Thyroid gland (tissue), 4 donors: ENCODE results near the gene OPN5. TPM values are rescaled to one million over a fixed set of nuclear protein-coding genes. Genes with fewer than 3 reads are reported as not detected.
"Not testable (repeated sequence)": the region's sequence is repeated elsewhere in the genome, so short reads cannot be mapped to it uniquely, and the experiment has no call there.

Experiments used
- DNase-seq, 2 donors: peaks; one replicate each; pipeline ENCODE4 v3.0.0-alpha.2; 2019
- H3K27ac ChIP-seq, 3 donors: fragments of 200-600 bp; sonication (generic); 1 replicate in 2 of 3; 2 replicates in 1 of 3; pipeline ENCODE4 v1.5.1; 2016 to 2019; ENCODE audit warnings: mild to moderate bottlenecking in 1 of 3, moderate library complexity in 1 of 3
- H3K27me3 ChIP-seq: fragments of 200-600 bp; sonication (generic); one replicate; pipeline ENCODE4 v1.5.1; 2019
- H3K36me3 ChIP-seq, 2 donors: fragments of 200-600 bp; sonication (generic); one replicate each; pipeline ENCODE4 v1.5.1; 2016 to 2019
- H3K4me1 ChIP-seq, 2 donors: fragments of 200-600 bp; sonication (generic); one replicate each; pipeline ENCODE4 v1.5.1; 2017 to 2019
- H3K4me3 ChIP-seq, 3 donors: fragments of 200-600 bp; sonication (generic); replicated peaks in 1 of 3; 1 replicate in 2 of 3; 2 replicates in 1 of 3; pipeline ENCODE4 v1.5.1; 2016; ENCODE audit warnings: mild to moderate bottlenecking in 1 of 3
- H3K9me3 ChIP-seq: fragments of 200-600 bp; sonication (generic); one replicate; pipeline ENCODE4 v1.5.1; 2017
- POLR2A ChIP-seq, 2 donors: fragments of 450-650 bp; IDR thresholded peaks; one replicate each; pipeline ENCODE4 v1.6.1; 2017; ENCODE audit warnings: antibody characterized with exemption in 2 of 2, mild to moderate bottlenecking in 2 of 2, moderate library complexity in 1 of 2
- WGBS, 2 donors: methylation state at CpG; one replicate each; pipeline ENCODE4 v1.1.5; 2017; 5-methylcytosine and 5-hydroxymethylcytosine counted together
- intact Hi-C: fragments of 100-400 bp; cut with DNase I; formaldehyde crosslinking; loops from one replicate; pipeline ENCODE4 v1.15.1; 2023
- total RNA-seq, 4 donors: library from RNA; depleted of rRNA; stranded (reverse); fragments of >200 nt; gene quantifications; one replicate each; pipeline ENCODE4 v1.2.3, GENCODE V29; 2016
- TF ChIP-seq, protein P1 (sequence below), 6 experiments: fragments of 200-600 bp in 3 of 6; fragments of 450-650 bp in 3 of 6; sonication (generic) in 3 of 6; IDR thresholded peaks; one replicate each; pipeline ENCODE4 v1.5.1; 2016 to 2019; ENCODE audit warnings: antibody characterized with exemption in 6 of 6, mild to moderate bottlenecking in 2 of 6, inconsistent platforms in 1 of 6, moderate library complexity in 1 of 6

OPN5 gene
- total RNA-seq, 4 donors from 2014 or later, result not detected

DNA sequence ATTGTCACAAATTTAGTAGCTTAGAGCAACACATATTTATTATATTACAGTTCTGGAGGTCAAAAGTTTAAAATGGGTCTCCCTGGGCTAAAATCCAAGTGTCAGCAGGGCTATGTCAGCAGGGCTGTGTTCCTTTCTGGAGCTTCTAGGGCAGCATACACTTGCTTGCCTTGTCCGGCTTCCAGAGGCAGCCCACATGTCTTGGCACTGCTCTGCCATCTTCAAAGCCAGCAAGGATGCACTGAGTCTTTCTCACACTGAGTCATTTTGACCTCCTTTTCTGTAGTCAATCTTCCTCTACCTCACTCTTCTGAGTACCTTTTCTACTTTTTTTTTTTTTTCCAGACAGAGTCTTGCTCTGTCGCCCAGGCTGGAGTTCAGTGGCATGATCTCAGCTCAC, 44.4 kb upstream of the OPN5 start:
- TF ChIP-seq, protein P1, sequence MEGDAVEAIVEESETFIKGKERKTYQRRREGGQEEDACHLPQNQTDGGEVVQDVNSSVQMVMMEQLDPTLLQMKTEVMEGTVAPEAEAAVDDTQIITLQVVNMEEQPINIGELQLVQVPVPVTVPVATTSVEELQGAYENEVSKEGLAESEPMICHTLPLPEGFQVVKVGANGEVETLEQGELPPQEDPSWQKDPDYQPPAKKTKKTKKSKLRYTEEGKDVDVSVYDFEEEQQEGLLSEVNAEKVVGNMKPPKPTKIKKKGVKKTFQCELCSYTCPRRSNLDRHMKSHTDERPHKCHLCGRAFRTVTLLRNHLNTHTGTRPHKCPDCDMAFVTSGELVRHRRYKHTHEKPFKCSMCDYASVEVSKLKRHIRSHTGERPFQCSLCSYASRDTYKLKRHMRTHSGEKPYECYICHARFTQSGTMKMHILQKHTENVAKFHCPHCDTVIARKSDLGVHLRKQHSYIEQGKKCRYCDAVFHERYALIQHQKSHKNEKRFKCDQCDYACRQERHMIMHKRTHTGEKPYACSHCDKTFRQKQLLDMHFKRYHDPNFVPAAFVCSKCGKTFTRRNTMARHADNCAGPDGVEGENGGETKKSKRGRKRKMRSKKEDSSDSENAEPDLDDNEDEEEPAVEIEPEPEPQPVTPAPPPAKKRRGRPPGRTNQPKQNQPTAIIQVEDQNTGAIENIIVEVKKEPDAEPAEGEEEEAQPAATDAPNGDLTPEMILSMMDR (IDR thresholded peaks at IDR 0.05), result no peak
- TF ChIP-seq POLR2A (IDR thresholded peaks at IDR 0.05), result no peak
- H3K27ac ChIP-seq, result no peak overlapping the region
- no peaks in the 10 kb centered on the region for H3K9me3 ChIP-seq
- no peaks in the 10 kb centered on the region for H3K27me3 ChIP-seq
- intact Hi-C loops, result no loop called here
- H3K4me1 ChIP-seq, result no peaks in the 10 kb centered on the region
- 82 to 86% methylated on average over 2 of the region's 2 CpGs for WGBS, 2 donors
- DNase-seq, result no peak
- no peak overlapping the region for H3K4me3 ChIP-seq
- H3K36me3 ChIP-seq, result no peaks in the 10 kb centered on the region

DNA sequence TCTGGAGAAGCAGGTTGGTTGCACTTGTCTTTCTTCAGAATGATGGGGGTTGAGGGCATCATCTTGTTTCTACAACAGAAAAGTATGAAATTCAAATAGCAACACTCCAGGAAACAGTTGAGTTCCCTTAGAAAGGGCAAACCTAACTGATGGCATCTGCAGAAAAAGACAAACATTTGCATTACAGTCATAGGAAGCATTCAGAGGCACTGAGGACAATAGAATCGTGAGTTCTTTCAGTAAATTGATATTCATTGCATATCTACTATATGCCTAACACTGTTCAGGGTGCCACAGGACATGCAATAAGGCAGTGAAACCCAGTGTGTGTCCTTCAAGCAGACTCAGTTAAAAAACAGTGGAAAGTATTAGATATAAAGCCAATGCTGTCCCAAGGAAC, 41.1 kb upstream of the OPN5 start:
- Histone ChIP-seq H3K27me3 (no peaks in the 10 kb centered on the region), H3K4me3 (no peak overlapping the region), H3K9me3 (no peaks in the 10 kb centered on the region), H3K36me3 (no peaks in the 10 kb centered on the region), H3K4me1 (no peaks in the 10 kb centered on the region), H3K27ac (no peak overlapping the region)
- WGBS, 2 donors, result 82 to 86% methylated on average over 1 of the region's 1 CpG
- TF ChIP-seq, protein P1 (IDR thresholded peaks at IDR 0.05), result no peak
- TF ChIP-seq POLR2A (IDR thresholded peaks at IDR 0.05), result no peak
- DNase-seq, result no peak
- intact Hi-C loops, result no loop called here

DNA sequence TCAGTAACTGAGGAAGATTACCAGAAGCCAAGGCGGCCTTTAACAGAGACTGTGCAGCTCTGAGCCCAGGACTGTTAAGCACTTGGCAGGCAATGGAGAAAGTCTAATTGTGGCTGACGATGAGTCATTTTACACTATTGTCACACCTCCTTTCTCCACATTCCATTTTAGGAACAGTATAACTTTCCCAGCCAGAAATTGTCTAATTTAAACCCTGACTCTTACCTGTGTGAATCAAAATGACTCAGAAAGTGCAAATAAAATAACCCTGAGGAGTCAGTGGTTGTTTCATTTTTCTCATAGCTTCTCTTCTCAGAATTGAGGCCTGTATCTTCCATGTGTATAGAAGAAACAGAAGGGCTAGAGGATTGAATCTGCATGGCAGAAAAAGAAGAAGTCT, 40.0 kb upstream of the OPN5 start:
- intact Hi-C loops, result no loop called here
- no peak for TF ChIP-seq POLR2A (IDR thresholded peaks at IDR 0.05)
- TF ChIP-seq, protein P1 (IDR thresholded peaks at IDR 0.05), result no peak
- Histone ChIP-seq H3K27me3 (no peaks in the 10 kb centered on the region), H3K4me1 (no peaks in the 10 kb centered on the region), H3K36me3 (no peaks in the 10 kb centered on the region), H3K9me3 (no peaks in the 10 kb centered on the region), H3K4me3 (no peak overlapping the region), H3K27ac (no peak overlapping the region)
- 70 to 84% methylated on average over 2 of the region's 2 CpGs for WGBS, 2 donors
- DNase-seq, result no peak

DNA sequence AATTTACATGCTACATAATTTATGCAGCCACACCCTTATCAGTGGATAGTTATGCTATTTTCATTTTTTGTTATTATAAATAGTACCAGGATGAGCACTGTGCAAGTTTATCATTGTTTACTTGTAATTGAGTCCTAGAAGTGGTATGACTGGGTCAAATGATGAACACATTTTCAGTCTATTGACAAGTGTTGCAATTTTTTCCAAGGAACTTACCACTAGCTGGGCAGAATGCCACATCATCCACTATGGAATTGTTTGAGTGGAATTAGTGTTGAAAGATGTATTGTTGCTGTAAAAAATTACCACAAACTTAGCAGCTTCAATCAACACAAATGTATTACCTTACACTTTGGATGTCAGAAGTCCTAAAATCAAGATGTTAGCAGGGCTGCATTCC, 38.1 kb upstream of the OPN5 start:
- Histone ChIP-seq H3K4me1 (no peaks in the 10 kb centered on the region), H3K9me3 (no peaks in the 10 kb centered on the region), H3K27ac (no peak overlapping the region), H3K36me3 (no peaks in the 10 kb centered on the region), H3K27me3 (no peaks in the 10 kb centered on the region), H3K4me3 (no peak overlapping the region)
- intact Hi-C loops, result no loop called here
- DNase-seq, result no peak
- TF ChIP-seq, protein P1 (IDR thresholded peaks at IDR 0.05), result no peak
- TF ChIP-seq POLR2A (IDR thresholded peaks at IDR 0.05), result no peak

DNA sequence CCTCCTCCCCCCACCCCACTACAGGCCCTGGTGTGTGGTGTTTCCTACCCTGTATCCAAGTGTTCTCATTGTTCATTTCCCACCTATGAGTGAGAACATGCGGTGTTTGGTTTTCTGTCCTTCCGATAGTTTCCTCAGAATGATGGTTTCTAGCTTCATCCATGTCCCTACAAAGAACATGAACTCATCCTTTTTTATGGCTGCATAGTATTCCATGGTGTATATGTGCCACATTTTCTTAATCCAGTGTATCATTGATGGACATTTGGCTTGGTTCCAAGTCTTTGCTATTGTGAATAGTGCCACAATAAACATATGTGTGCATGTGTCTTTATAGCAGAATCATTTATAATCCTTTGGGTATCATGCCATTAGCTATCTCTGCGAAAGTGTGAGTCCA, 36.6 kb upstream of the OPN5 start:
- H3K9me3 ChIP-seq, H3K4me1 ChIP-seq, intact Hi-C loops, DNase-seq, H3K36me3 ChIP-seq, H3K27ac ChIP-seq, H3K27me3 ChIP-seq, H3K4me3 ChIP-seq: not testable (repeated sequence)
- WGBS, 2 donors, result 96 to 100% methylated on average over 3 of the region's 3 CpGs

DNA sequence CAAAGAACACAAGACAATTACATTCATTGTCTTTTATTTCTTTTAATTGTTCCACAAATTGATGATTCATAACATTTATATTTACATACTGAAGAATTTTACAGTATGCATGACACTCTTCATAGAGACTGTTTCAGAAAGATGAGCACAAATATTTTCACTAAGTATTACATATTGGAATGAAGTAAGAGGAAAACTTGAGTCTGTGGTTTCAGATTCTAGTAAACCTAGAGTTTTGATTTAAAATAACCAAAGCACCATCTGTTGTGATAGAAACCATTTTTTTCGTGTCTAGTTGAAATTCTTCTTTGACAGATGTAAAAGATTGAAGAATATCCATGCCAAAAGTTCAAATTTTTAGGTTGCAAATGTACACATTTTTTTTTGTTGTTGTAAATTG, 32.1 kb upstream of the OPN5 start:
- intact Hi-C loops, result no loop called here
- Histone ChIP-seq H3K4me1 (no peaks in the 10 kb centered on the region), H3K4me3 (no peak overlapping the region), H3K27me3 (no peaks in the 10 kb centered on the region), H3K9me3 (no peaks in the 10 kb centered on the region), H3K36me3 (no peaks in the 10 kb centered on the region), H3K27ac (no peak overlapping the region)
- DNase-seq, result no peak
- TF ChIP-seq, protein P1 (IDR thresholded peaks at IDR 0.05), result no peak
- no peak for TF ChIP-seq POLR2A (IDR thresholded peaks at IDR 0.05)
- 57 to 74% methylated on average over 1 of the region's 1 CpG for WGBS, 2 donors
